ENCODE data around the gene ADARB2.
"Not testable (repeated sequence)": the region's sequence is repeated elsewhere in the genome, so short reads cannot be mapped to it uniquely, and the experiment has no call there.

Gene ADARB2

GRCh38 chr10:1476455-1476803 lies 260.9 kb downstream of the ADARB2 start:
- DNase-seq, result no peak

- no peak for DNase-seq
Measured at GRCh38 chr10:1475771-1476454, 261.4 kb downstream of the ADARB2 start.

GRCh38 chr10:1475098-1475591 lies 262.2 kb downstream of the ADARB2 start:
- no peak for DNase-seq

GRCh38 chr10:1474376-1475097 lies 262.8 kb downstream of the ADARB2 start:
- DNase-seq, result no peak

- no peak for DNase-seq
Measured at GRCh38 chr10:1473874-1474273, 263.5 kb downstream of the ADARB2 start.

- DNase-seq, result no peak
Measured at GRCh38 chr10:1472178-1472958, 265.0 kb downstream of the ADARB2 start.

GRCh38 chr10:1468811-1469210 lies 268.5 kb downstream of the ADARB2 start:
- no peak for DNase-seq

- no peak for DNase-seq
Measured at GRCh38 chr10:1467334-1468076, 269.8 kb downstream of the ADARB2 start.

GRCh38 chr10:1465993-1466764 lies 271.1 kb downstream of the ADARB2 start:
- no peak for DNase-seq

- no peak for DNase-seq
Measured at GRCh38 chr10:1465418-1465911, 271.9 kb downstream of the ADARB2 start.

GRCh38 chr10:1464881-1465417 lies 272.4 kb downstream of the ADARB2 start:
- DNase-seq, result no peak

- not testable (repeated sequence) for DNase-seq
Measured at GRCh38 chr10:1463971-1464370, 273.4 kb downstream of the ADARB2 start.

GRCh38 chr10:1462994-1463633 lies 274.2 kb downstream of the ADARB2 start:
- DNase-seq, result no peak

- DNase-seq, result no peak
Measured at GRCh38 chr10:1462521-1462920, 274.8 kb downstream of the ADARB2 start.

- DNase-seq, result no peak
Measured at GRCh38 chr10:1462032-1462431, 275.3 kb downstream of the ADARB2 start.

GRCh38 chr10:1461016-1461415 lies 276.3 kb downstream of the ADARB2 start:
- DNase-seq, result no peak

GRCh38 chr10:1459664-1460063 lies 277.7 kb downstream of the ADARB2 start:
- DNase-seq, result not testable (repeated sequence)

- DNase-seq, result no peak
Measured at GRCh38 chr10:1454951-1455350, 282.4 kb downstream of the ADARB2 start.

- DNase-seq, result no peak
Measured at GRCh38 chr10:1454428-1454827, 282.9 kb downstream of the ADARB2 start.

- no peak for DNase-seq
Measured at GRCh38 chr10:1452777-1453176, 284.5 kb downstream of the ADARB2 start.

GRCh38 chr10:1451941-1452340 lies 285.4 kb downstream of the ADARB2 start:
- no peak for DNase-seq
